Muscle of back (tissue), 11 donors: ENCODE data around the gene AFAP1L1. TPM values are rescaled to one million over a fixed set of nuclear protein-coding genes. Genes with fewer than 3 reads are reported as not detected.
"Not testable (repeated sequence)": the region's sequence is repeated elsewhere in the genome, so short reads cannot be mapped to it uniquely, and the experiment has no call there.

Experiments
- DNase-seq, 3 donors: peaks; one replicate each; pipeline versions ENCODE4 v3.0.0 to v3.0.0-alpha.2; 2013
- polyA plus RNA-seq, 10 donors: library from polyadenylated mRNA; unstranded; fragments of 120-200 nt; gene quantifications; one replicate each; pipeline ENCODE4 v1.2.1, GENCODE V29; 2013; ENCODE audit not compliant: insufficient read length in 10 of 10

Gene AFAP1L1
- polyA plus RNA-seq, 10 donors = 60.2 to 98.1 (median 87.5) TPM

DNA sequence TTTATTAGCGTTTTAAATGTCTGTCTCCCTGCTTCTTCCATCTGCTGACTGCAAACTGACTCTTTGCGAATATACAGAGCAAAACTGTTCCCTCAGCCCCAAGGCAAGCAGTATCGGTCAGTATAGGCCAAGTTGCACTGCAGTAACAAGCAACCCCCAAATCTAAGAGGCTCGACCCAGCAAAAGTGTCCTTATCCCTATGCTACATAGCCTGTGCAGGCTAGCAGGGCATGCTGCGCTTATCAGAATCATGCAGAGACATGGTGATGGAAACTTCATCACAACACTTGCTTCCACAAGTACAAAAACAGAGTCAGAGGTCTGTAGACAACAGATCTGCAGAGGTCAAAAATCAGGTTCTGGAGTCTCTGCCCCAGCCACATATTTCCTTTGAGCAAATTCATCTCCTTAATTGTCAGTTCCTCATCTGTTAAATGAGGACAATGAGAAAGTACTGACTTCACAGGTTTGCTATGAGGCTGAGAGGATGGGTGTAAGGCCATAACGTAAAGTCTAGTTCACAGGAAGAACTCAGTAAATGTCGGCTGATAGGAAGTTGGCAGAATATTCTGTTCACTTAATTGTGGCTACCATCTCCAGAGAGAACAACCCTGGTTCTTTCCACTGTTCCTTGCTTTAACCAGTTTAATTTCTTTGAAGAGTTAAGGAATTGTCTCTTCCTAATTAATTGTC lies 117.0 kb downstream of the AFAP1L1 start:
- no peak for DNase-seq

GRCh38 chr5:149389552-149390495 lies 118.2 kb downstream of the AFAP1L1 start:
- DNase-seq = no peak

- not testable (repeated sequence) for DNase-seq
Measured at GRCh38 chr5:149391076-149391475, 119.4 kb downstream of the AFAP1L1 start.

Other genes with a start within 250 kb of the AFAP1L1 start
- 1 to 10 TPM in 9 of 10 donors, under 1 TPM in 1; 0.82 to 2.5 (median 2.0) TPM for gene SH3TC2, start 208.8 kb upstream of the AFAP1L1 start, polyA plus RNA-seq
- 100 to 1,000 TPM in 3 of 10 donors, 10 to 100 TPM in 7; 57.2 to 111 (median 84.3) TPM for gene ABLIM3, start 130.4 kb upstream of the AFAP1L1 start, polyA plus RNA-seq
- gene GRPEL2, start 73.6 kb downstream of the AFAP1L1 start, polyA plus RNA-seq = 10 to 100 TPM; 11.4 to 26.9 (median 16.5) TPM
- 10 to 100 TPM in 3 of 10 donors, 1 to 10 TPM in 7; 7.1 to 11.7 (median 9.0) TPM for gene PCYOX1L, start 86.2 kb downstream of the AFAP1L1 start, polyA plus RNA-seq
- gene IL17B, start 107.4 kb downstream of the AFAP1L1 start, polyA plus RNA-seq = 100 to 1,000 TPM; 114 to 256 (median 193) TPM